KOPT-K1 (cell line): Measurements from ENCODE around the gene TAPBP.
"Not testable (repeated sequence)": the region's sequence is repeated elsewhere in the genome, so short reads cannot be mapped to it uniquely, and the experiment has no call there.

ENCODE experiments used
- H3K27ac ChIP-seq: fragments of 200-600 bp; sonication (generic); 2 replicates; pipeline ENCODE4 v1.5.1; 2016; ENCODE audit warnings: antibody characterized with exemption, mild to moderate bottlenecking, low read depth, low read length; ENCODE audit not compliant: poor library complexity, severe bottlenecking
- H3K36me3 ChIP-seq: fragments of 200-600 bp; sonication (generic); 2 replicates; pipeline ENCODE4 v1.5.1; 2017; ENCODE audit warnings: antibody characterized with exemption, mild to moderate bottlenecking, low read length, moderate library complexity; ENCODE audit not compliant: insufficient read depth
- H3K9me3 ChIP-seq: fragments of 200-600 bp; sonication (generic); 2 replicates; pipeline ENCODE4 v1.5.1; 2017; ENCODE audit warnings: antibody characterized with exemption, low read length, mild to moderate bottlenecking; ENCODE audit not compliant: insufficient read depth, poor library complexity, severe bottlenecking

Gene TAPBP

DNA sequence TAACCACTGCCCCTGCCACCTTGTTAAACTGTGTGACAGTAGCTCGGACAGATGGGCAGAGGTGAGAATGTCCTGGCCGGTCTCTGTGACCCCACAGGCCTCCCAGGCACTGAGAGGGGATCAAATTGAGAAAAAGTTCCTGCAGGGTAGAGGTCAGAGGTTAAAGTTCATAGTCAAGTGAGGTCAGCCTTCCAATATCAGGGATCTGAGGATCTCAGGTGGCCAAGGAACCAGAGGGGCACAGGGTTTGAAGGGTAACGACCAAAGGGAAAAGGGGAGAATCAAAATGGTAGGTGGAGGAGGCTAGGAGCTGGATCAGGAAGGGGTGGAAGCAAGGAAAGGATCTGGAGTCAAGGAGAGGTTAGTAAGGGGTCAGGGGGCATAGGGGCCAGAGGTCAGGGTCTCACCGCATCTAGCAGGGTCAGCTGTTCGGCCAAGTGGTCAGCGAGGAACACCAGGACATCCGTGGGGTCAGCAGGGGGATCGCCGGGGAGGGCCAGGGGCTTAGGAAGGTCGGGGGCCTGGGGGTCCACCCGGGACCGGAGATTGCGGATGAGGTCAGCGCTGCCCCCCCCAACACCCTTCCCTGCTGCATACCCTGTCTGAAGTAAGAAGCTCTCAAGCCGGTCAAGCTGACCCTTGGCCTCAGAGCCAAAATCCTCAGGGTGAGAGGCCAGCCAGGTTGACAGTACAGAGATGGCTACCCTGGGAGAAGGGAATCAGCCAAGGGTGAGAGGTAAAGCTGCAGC lies 18.1 kb downstream of the TAPBP start:
- Histone ChIP-seq H3K36me3 (peaks cover 59% of the 10 kb centered on the region), H3K27ac (no peak overlapping the region), H3K9me3 (no peaks in the 10 kb centered on the region)

- peaks cover 60% of the 10 kb centered on the region for H3K36me3 ChIP-seq
- H3K9me3 ChIP-seq = no peaks in the 10 kb centered on the region
- H3K27ac ChIP-seq = no peak overlapping the region
Observed at GRCh38 chr6:33294086-33294823, 19.6 kb downstream of the TAPBP start.

DNA sequence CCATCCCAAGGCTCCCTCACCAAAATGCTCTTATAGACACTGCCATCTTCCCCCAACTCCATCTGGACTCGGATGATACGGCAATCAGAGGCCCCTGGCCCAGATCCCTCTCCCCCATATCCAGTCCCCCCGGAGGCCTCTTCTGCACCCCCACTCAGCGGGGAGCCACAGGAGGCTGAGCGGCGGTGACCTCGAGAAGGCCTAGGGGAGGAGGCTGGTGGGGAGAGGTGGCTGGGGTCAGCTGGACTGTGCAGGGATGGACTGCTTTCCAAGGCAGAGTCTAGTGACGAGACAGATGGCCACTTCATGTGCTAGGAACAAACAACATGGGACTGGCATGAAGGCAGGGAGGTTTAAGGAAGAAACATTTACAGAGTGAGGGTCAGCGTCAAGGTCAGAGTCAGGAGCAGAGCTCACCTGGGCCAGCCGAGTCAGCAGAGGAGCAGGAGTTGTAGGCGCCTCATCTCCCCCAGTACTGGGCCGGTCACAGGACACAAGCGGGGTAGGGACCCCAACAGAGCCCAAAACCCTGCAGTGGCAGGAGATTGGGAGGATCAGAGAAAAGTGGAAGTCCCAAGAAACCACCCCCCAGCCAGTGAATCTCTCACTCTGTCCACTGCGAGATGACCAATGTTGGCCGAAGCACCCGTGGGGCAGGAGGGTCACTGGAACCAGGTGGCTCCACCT lies 20.7 kb downstream of the TAPBP start:
- no peaks in the 10 kb centered on the region for H3K9me3 ChIP-seq
- no peak overlapping the region for H3K27ac ChIP-seq
- peaks cover 60% of the 10 kb centered on the region for H3K36me3 ChIP-seq

DNA sequence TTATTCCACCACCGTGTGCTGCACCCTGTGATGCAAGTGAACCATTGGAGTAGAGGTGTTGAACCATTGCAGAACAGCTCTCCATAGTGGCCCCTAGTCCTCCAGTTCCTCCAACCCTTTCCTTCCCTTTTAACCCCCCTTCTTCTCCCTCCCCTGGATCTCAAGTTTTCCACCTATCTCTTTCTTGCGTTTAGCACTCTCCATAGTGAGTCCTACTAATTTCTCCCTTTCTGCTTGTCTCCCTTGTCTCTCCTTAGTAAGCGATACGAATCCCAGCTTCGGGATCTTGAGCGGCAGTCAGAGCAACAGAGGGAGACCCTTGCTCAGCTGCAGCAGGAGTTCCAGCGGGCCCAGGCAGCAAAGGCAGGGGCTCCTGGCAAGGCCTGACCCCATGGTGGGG lies 23.4 kb downstream of the TAPBP start:
- no peaks in the 10 kb centered on the region for H3K9me3 ChIP-seq
- peak overlapping the region; percentile 68 for H3K27ac ChIP-seq
- peaks cover 72% of the 10 kb centered on the region for H3K36me3 ChIP-seq

DNA sequence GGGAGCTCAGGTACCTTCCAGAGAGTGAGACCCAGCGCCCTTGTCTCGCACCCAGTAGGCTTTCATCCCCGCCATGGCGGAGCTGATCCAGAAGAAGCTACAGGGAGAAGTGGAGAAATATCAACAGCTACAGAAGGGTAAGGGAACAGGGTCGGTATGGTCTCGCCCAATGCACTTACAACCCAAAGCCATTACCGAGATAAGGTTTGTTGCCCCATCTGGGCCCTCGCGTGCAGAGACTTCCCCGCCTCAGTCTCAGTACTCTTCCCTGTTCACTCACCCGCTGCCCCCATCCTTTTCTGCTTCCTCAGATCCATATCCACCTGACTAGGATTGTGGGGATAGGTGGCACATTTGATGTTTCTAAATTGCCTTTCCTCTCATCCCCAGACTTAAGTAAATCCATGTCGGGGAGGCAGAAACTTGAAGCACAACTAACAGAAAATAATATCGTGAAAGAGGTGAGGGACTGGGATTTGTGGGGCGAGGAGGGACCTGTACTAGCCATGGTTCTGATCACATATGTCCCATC lies 24.0 kb downstream of the TAPBP start:
- H3K36me3 ChIP-seq = peaks cover 72% of the 10 kb centered on the region
- H3K27ac ChIP-seq = peak overlapping the region; percentile 68
- H3K9me3 ChIP-seq = no peaks in the 10 kb centered on the region

DNA sequence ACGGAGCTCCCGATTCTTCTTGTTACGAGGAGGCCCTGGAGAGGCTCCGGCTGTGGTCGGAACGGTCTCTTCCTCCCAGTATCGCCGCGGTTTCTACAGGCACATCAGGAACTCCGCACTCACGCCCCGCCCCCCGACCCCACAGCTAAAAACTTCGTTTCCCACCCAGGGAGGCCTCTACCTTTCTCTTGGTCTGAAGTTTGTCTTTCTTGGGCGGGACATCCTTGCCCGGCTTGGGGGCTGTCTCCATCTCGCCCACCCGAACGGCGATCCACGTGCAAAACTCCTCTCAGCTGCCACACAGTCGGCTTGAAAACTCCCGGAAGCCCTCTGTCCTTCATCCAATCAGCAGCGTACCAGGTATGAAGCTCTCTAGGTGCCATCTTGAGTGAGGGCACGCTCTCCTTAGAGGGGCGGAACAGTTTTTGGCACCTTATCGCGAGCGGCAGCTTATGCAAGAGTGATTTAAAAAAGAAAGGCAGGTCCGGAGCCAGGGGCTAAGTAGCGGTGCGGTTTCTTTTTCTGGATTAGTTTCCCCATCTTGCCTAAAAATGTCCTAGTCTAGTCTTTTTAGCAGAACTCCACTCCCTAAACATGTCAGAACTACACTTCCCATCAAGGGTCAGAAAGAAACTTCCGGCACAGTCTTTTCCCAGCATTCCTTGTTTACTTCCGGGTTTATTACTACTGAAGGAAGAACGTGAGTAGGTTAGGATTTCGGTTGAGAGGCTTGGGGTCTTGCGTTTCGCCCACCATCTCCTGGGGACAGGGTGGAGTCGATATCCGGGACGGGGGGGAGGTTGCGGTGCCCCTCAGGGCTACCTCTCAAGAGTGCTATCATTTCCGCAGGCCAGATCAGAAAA lies 24.7 kb downstream of the TAPBP start, which contains the start of the genes PFDN6 and WDR46:
Gene PFDN6, plus strand, starts transcription at position 681 of the 863 bp plus-strand sequence. CDS start 256 bp downstream, outside the sequence.
Gene WDR46, minus strand, starts transcription at position 319 of the 863 bp plus-strand sequence. Its CDS starts 69 bp downstream, at position 250.
- H3K27ac ChIP-seq = peak within 1 kb of the TSS; percentile 68
- H3K9me3 ChIP-seq = no peaks in the 10 kb centered on the region
- peaks cover 72% of the 10 kb centered on the region for H3K36me3 ChIP-seq

GRCh38 chr6:33288141-33288920 lies 25.5 kb downstream of the TAPBP start:
- Histone ChIP-seq H3K36me3 (peaks cover 72% of the 10 kb centered on the region), H3K9me3 (no peaks in the 10 kb centered on the region), H3K27ac (peak overlapping the region; percentile 68)

DNA sequence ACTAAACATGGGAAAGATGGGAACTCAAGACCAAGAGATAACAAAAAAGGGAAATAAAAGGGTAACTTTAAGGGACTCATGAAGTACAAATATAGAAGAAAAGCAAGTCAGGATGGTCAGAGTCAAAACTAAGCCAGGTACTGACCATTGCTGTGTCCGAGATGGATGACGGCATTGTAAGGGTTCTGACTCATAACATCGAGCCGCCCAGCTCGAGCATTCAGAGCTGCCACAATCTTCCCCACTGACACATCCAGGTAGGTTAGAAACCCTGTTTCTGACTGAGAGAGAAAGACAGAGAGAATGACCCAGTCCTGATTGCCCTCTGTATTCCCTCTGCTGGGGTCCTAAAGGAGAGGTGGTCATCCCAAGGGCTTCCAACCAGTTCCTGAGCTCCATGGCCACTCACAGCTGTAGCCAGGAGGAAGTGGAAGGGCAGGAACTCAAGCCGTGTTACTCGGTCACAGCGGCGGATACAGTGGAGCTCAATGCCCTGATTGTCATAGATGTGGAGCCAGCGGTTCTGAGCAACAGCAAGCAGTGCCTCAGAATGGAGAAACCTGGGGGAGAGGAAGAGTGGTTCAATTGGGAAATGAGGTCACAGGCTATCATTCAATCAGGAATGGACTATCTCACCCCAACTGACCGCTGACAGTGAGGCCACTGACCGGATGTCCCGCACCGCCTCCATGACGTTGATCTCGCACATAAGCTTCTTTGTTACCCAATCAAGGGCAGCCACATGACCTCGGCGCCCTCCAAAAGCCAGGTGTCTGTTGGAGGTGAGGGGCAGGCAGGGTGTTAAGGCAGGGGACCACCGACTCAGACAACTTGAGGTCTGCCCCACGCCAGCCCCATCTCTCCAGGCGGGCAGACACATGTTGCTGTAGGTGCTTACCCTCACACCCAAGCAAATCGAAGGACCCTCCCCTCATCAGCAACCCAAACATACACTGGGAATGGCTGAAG lies 26.6 kb downstream of the TAPBP start:
- peaks cover 72% of the 10 kb centered on the region for H3K36me3 ChIP-seq
- no peaks in the 10 kb centered on the region for H3K9me3 ChIP-seq
- no peak overlapping the region for H3K27ac ChIP-seq

GRCh38 chr6:33285214-33285613 lies 28.7 kb downstream of the TAPBP start:
- peaks cover 76% of the 10 kb centered on the region for H3K36me3 ChIP-seq
- not testable (repeated sequence) for H3K27ac ChIP-seq, H3K9me3 ChIP-seq

DNA sequence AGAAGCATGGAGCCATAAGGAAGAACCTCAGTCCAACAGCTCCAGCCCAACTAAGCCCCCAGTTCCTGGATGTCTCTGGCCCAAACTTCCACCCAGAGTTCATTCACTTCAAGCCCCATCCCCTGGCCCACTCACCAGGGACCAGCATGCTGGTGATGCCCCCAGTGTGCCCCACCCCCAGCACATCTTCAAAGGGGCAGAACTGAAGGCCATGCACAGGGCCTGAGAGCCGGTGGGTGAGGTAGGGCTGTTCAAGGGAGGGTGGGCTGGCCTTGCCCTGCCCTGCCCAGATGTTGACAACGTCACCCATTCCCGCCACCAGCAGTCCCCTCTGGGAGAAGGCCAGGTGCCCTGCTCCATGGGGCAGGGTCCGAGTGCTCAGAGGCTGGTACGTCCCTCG lies 33.3 kb downstream of the TAPBP start:
- H3K27ac ChIP-seq = no peak overlapping the region
- peaks cover 90% of the 10 kb centered on the region for H3K36me3 ChIP-seq

GRCh38 chr6:33279971-33280511 lies 33.8 kb downstream of the TAPBP start:
- H3K36me3 ChIP-seq = peaks cover 90% of the 10 kb centered on the region
- no peak overlapping the region for H3K27ac ChIP-seq
- H3K9me3 ChIP-seq = no peaks in the 10 kb centered on the region

More for the DNA sequence above, 33.3 kb downstream of the TAPBP start:
- H3K9me3 ChIP-seq = no peaks in the 10 kb centered on the region

- H3K27ac ChIP-seq = no peak overlapping the region
- no peaks in the 10 kb centered on the region for H3K9me3 ChIP-seq
- H3K36me3 ChIP-seq = peaks cover 90% of the 10 kb centered on the region
Observed at GRCh38 chr6:33279257-33279695, 34.6 kb downstream of the TAPBP start.
